ENCODE results near the gene ZNF335. TPM values are rescaled to one million over a fixed set of nuclear protein-coding genes. Genes with fewer than 3 reads are reported as not detected.

Gene ZNF335
- total RNA-seq, 4 donors from 2014 or later, result 10.5 to 22.5 (median 19.8) TPM

DNA sequence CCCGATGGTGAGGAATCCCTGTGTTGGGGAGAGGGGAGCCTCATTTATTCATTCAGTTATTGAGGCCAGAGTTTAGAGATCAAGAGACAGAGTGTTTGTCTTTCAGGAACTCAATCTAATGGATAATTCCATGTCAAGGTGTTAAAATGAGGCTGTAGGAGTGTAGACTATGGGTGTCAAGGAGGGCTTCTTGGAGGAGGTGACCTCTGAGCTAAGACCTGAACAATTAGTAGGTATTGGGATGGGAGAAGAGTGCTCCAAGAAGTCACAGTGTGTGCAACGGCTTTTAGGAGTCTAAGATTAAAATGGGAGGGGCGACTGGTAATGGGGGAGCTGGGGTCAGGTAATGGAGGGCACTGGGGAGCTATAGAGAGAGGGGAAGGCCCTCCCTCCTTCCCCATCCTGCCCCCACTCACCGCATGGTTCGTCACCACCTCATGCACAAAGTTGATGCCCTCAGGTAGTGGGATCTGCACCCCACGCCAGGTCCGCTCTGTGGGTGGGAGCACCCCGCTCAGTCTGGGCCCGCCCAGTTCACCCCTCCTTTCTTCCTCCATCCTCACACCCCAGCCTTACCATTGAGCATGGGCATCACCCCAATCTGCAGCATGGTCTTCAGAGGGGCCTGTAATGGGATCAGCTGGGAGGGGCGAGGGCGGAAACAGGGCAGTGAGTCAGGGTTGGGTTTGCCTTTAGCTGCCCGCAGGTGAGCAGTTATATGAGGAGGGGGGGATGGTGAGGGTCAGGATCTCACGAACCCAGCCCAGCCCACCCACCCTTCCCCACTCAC is 72.8 kb downstream of the ZNF335 start:
- intact Hi-C loops (cut with DNase I), result loop anchor here (10.0 kb wide), 1 partner anchor 46 kb away; no protein-coding TSS in a partner anchor
- Histone ChIP-seq H3K4me1 (no peaks in the 10 kb centered on the region), H3K9me3 (no peaks in the 10 kb centered on the region), H3K27me3 (no peaks in the 10 kb centered on the region), H3K27ac (no peak overlapping the region), H3K4me3 (no peak overlapping the region), H3K36me3 (peaks cover 0 to 94% (median 26%) of the 10 kb centered on the region in 3 donors)
- DNase-seq, result no peak
- TF ChIP-seq POLR2A (IDR thresholded peaks at IDR 0.05), result no peak
- TF ChIP-seq, protein P1, sequence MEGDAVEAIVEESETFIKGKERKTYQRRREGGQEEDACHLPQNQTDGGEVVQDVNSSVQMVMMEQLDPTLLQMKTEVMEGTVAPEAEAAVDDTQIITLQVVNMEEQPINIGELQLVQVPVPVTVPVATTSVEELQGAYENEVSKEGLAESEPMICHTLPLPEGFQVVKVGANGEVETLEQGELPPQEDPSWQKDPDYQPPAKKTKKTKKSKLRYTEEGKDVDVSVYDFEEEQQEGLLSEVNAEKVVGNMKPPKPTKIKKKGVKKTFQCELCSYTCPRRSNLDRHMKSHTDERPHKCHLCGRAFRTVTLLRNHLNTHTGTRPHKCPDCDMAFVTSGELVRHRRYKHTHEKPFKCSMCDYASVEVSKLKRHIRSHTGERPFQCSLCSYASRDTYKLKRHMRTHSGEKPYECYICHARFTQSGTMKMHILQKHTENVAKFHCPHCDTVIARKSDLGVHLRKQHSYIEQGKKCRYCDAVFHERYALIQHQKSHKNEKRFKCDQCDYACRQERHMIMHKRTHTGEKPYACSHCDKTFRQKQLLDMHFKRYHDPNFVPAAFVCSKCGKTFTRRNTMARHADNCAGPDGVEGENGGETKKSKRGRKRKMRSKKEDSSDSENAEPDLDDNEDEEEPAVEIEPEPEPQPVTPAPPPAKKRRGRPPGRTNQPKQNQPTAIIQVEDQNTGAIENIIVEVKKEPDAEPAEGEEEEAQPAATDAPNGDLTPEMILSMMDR (IDR thresholded peaks at IDR 0.05), result no peak
- 79 to 81% methylated on average over 8 to 10 of the region's 13 CpGs for WGBS, 2 donors

Other genes starting within 250 kb of the ZNF335 start
- not detected for gene SPINT4, start 249.9 kb downstream of the ZNF335 start, total RNA-seq
- 1 to 10 TPM in 1 of 4 donors, not detected in 3; 1.3 TPM for gene WFDC3, start 180.3 kb downstream of the ZNF335 start, total RNA-seq
- gene DNTTIP1, start 180.2 kb downstream of the ZNF335 start, total RNA-seq, result 10 to 100 TPM; 13.9 to 23.1 (median 20.3) TPM
- 10 to 100 TPM; 17.4 to 54.4 (median 31.2) TPM for gene UBE2C, start 159.6 kb downstream of the ZNF335 start, total RNA-seq
- 1 to 10 TPM in 1 of 4 donors, not detected in 3; 1.1 TPM for gene TNNC2, start 144.9 kb downstream of the ZNF335 start, total RNA-seq
- 10 to 100 TPM; 21.2 to 43.2 (median 37.4) TPM for gene SNX21, start 138.4 kb downstream of the ZNF335 start, total RNA-seq
- 10 to 100 TPM; 27.7 to 35.0 (median 31.1) TPM for gene ACOT8, start 114.8 kb downstream of the ZNF335 start, total RNA-seq
- 1 to 10 TPM; 1.1 to 3.2 (median 2.5) TPM for gene ZSWIM3, start 114.6 kb downstream of the ZNF335 start, total RNA-seq
- 1 to 10 TPM; 6.6 to 8.8 (median 7.6) TPM for gene ZSWIM1, start 91.0 kb downstream of the ZNF335 start, total RNA-seq
- 1 to 10 TPM in 2 of 4 donors, not detected in 2; 1.1 to 1.3 TPM for gene SPATA25, start 84.6 kb downstream of the ZNF335 start, total RNA-seq
- gene NEURL2, start 81.0 kb downstream of the ZNF335 start, total RNA-seq, result 1 to 10 TPM; 4.1 to 6.5 (median 5.5) TPM
- 10 to 100 TPM; 44.5 to 74.8 (median 56.8) TPM for gene CTSA, start 80.9 kb downstream of the ZNF335 start, total RNA-seq
- 100 to 1,000 TPM in 2 of 4 donors, 10 to 100 TPM in 1, 1 to 10 TPM in 1; 5.9 to 248 (median 92.6) TPM for gene PLTP, start 60.0 kb downstream of the ZNF335 start, total RNA-seq
- gene PCIF1, start 37.5 kb downstream of the ZNF335 start, total RNA-seq, result 10 to 100 TPM; 10.4 to 36.8 (median 16.4) TPM
- under 1 TPM in 3 of 4 donors, not detected in 1; 0.18 to 0.50 (median 0.38) TPM for gene MMP9, start 36.7 kb upstream of the ZNF335 start, total RNA-seq
- gene SLC12A5, start 57.0 kb upstream of the ZNF335 start, total RNA-seq, result not detected
- gene NCOA5, start 117.8 kb upstream of the ZNF335 start, total RNA-seq, result 10 to 100 TPM; 20.7 to 29.8 (median 22.3) TPM
- 10 to 100 TPM in 2 of 4 donors, 1 to 10 TPM in 2; 3.2 to 15.3 (median 10.2) TPM for gene CD40, start 146.1 kb upstream of the ZNF335 start, total RNA-seq